Measurements from ENCODE around the gene MYO7B.

Gene MYO7B

DNA sequence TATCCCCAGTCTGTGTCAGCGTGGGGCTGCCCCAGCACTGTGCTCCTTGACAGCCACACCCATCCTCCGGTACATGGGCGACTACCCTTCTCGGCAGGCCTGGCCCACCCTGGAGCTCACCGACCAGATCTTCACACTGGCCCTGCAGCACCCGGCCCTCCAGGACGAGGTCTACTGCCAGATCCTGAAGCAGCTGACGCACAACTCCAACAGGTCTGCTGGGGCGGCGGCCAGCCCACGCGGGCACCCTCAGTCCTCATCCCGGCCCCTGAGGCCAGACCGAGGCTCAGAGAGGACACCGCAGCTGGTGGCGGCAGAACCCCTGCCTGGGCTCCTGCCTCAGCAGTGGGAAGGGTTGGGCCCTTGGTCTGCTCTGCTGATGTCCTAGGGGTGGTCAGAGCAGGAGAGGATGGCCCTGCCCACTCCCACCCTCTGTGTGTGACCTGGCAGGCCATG lies 96.1 kb downstream of the MYO7B start:
- Histone ChIP-seq H3K27me3 (replicated peaks) (no peaks in the 10 kb centered on the region), H3K4me3 (ENCODE audit: low read depth, low read length) (no peak overlapping the region), H3K36me3 (replicated peaks) (no peaks in the 10 kb centered on the region), H3K27ac (no peak overlapping the region)
- TF ChIP-seq CTCF (IDR thresholded peaks at IDR 0.05; ENCODE audit: low read depth, low read length, missing control alignments) = no peak
- in situ Hi-C loops (cut with HindIII; ENCODE audit: low pct_ligation_motif_present, low sequenced_read_pairs) = no loop called here
- no peak for DNase-seq

DNA sequence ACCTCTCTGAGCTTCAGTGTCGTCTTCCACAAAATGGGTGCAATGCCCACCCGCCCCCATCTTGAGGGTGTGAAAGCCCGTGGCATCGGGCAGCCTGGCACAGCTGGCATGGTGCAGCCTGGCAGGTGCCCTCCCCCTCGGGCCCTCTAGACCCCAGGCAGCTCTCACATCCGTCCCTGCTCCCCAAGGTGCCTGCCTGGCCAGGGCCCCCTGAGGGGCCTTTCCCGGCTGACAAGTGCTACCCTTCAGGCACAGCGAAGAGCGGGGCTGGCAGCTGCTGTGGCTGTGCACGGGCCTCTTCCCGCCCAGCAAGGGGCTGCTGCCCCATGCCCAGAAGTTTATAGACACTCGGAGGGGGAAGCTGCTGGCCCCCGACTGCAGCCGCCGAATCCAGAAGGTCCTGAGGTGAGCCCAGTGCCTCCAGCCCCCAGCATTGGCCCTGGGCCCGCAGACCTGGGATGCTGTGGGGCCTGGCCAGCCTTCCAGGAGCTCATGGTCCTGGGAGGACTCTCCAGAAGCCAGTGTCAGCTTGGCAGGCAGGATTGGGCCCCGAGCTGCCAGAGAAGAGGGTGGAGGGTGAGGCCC lies 96.6 kb downstream of the MYO7B start:
- DNase-seq = no peak
- Histone ChIP-seq H3K27me3 (replicated peaks) (no peaks in the 10 kb centered on the region), H3K36me3 (replicated peaks) (no peaks in the 10 kb centered on the region), H3K27ac (no peak overlapping the region), H3K4me3 (ENCODE audit: low read depth, low read length) (no peak overlapping the region)
- in situ Hi-C loops (cut with HindIII; ENCODE audit: low pct_ligation_motif_present, low sequenced_read_pairs) = no loop called here
- no peak for TF ChIP-seq CTCF (IDR thresholded peaks at IDR 0.05; ENCODE audit: low read depth, low read length, missing control alignments)

DNA sequence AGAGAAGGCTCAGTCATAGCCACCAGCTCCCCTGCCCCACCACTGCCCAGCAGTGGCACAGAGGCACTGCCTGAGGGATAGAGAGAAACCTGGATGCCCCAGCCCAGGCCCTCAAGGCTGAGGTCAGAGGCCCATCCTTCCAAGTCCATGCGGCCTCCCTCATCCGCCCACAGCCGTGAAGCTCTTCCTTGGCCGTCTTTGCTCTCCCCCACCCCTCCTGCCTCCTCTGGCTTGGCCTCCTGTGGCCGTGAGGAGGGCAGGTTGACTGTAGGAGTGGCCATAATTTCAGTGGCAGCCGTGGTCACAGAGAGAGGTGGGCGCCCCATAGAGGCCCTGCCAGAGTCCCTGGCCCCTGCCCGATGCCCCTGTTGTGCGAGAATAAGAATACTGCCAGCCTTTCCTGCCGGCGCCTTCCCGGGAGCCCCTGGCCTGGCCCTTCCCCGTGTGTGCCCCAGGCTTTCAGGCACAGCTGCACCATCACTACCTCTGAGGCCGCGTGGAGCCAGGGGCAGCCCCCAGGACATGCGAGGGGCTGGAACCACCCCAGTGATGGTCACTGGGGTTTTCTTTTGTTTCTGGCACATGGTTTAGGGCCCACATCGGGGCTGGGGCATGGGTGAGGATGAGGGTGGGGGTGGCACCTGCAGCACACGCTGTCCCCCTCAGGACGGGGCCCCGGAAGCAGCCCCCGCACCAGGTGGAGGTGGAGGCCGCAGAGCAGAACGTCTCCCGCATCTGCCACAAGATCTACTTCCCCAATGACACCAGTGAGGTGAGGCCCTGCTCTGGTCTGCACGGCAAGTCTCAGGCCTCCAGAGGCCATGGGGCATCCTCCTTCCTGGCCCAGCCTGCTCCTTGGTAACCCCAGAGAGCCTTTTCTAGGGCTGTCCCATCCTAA lies 97.4 kb downstream of the MYO7B start:
- in situ Hi-C loops (cut with HindIII; ENCODE audit: low pct_ligation_motif_present, low sequenced_read_pairs) = no loop called here
- no peak for TF ChIP-seq CTCF (IDR thresholded peaks at IDR 0.05; ENCODE audit: low read depth, low read length, missing control alignments)
- DNase-seq = no peak

GRCh38 chr2:127633556-127634065 lies 98.1 kb downstream of the MYO7B start:
- Histone ChIP-seq H3K27me3 (replicated peaks) (no peaks in the 10 kb centered on the region), H3K36me3 (replicated peaks) (no peaks in the 10 kb centered on the region), H3K4me3 (ENCODE audit: low read depth, low read length) (no peak overlapping the region), H3K27ac (no peak overlapping the region)
- DNase-seq = no peak
- in situ Hi-C loops (cut with HindIII; ENCODE audit: low pct_ligation_motif_present, low sequenced_read_pairs) = no loop called here
- TF ChIP-seq CTCF (IDR thresholded peaks at IDR 0.05; ENCODE audit: low read depth, low read length, missing control alignments) = no peak

More for the DNA sequence above, 97.4 kb downstream of the MYO7B start:
- Histone ChIP-seq H3K36me3 (replicated peaks) (no peaks in the 10 kb centered on the region), H3K4me3 (ENCODE audit: low read depth, low read length) (no peak overlapping the region), H3K27me3 (replicated peaks) (no peaks in the 10 kb centered on the region), H3K27ac (no peak overlapping the region)

DNA sequence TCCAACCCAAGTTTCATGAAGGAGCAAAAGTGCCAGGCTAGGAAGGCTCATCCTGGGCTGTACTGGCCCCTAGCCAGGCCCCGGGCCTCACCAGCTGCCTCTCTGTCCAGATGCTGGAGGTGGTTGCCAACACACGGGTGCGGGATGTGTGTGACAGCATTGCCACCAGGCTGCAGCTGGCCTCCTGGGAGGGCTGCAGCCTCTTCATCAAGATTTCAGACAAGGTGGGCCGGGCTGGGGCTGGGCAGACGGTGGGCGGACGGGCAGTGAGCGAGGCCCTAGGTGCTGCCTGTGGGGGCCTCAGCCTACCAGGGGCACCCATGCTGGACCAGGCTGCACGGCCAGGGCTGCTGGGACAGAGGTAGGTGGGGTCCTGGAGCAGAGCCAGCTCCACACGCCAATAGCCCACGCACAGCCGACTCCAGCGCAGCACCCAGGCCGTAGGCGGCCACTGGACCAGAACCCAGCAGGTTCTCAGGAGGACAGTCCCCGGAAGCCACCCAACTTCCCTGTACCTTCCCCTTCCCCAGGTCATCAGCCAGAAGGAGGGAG lies 98.7 kb downstream of the MYO7B start:
- Histone ChIP-seq H3K27me3 (replicated peaks) (no peaks in the 10 kb centered on the region), H3K27ac (no peak overlapping the region), H3K36me3 (replicated peaks) (no peaks in the 10 kb centered on the region), H3K4me3 (ENCODE audit: low read depth, low read length) (no peak overlapping the region)
- DNase-seq = no peak
- in situ Hi-C loops (cut with HindIII; ENCODE audit: low pct_ligation_motif_present, low sequenced_read_pairs) = no loop called here
- TF ChIP-seq CTCF (IDR thresholded peaks at IDR 0.05; ENCODE audit: low read depth, low read length, missing control alignments) = no peak

Measured in brain microvascular endothelial cell (primary cell).